SKM-1 (cell line): ENCODE results near the gene MTF2.
"Not testable (repeated sequence)": the region's sequence is repeated elsewhere in the genome, so short reads cannot be mapped to it uniquely, and the experiment has no call there.

Experiments
- DNase-seq: peaks from one replicate; lab custom pipeline; 2025; ENCODE audit not compliant: unreplicated experiment; lab: John Stamatoyannopoulos, UW

MTF2 gene

DNA sequence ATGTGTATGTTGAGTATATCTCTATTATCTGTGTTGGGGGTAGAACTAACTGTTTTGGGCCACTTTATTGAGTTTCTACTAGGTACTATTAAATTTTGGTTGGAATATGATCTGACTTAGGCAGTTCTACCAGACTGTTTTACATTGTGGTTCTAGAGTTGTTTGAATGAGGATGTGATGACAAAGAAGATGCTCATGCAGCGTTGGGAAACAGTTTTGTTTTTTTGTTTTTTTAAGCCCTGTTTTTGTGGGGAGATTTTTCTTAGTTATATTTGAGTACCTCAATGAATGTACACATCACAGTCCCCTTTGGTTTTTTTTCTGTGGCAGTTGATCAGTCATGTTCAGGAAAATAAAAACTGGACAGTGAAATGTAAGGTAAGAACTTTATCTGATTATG, 61.0 kb downstream of the MTF2 start:
- DNase-seq, result no peak

DNA sequence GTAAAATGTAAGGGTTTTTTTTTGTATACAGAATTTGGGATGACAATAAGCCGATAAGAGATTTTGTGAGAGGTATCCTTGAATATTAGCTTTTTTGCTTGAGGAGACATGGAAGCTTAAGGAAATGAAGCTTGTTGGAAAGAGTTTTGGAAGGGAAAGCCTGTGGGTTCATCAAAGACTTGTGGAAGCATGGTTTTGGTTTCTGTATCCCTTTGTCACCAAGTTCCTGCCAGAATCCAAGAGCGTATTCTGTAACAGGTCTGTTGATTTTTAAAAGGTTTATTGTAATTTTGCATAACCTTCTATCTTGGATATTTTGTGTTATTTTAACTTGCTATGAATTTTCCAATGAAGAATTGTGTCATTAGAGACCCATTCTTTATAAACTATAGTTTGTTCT, 63.1 kb downstream of the MTF2 start:
- no peak for DNase-seq

DNA sequence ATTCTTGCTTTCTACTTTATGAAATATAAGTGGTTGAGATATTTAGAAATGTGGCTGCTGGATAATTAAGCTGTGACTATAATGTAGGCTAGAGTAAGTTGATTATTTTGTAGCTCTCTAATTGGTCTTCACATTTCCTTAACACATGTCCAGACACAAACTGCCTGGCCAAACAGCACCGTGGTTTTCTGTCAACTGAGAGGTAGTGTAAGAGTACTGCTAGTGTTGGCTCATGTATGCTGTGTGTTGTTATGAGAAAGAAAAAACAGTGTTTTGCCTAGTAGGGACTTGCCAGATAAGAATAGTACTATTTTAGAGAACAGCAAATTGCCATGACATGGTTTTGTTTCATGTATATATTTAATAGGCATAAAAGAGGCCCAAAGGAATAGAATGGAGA, 64.1 kb downstream of the MTF2 start:
- no peak for DNase-seq

DNA sequence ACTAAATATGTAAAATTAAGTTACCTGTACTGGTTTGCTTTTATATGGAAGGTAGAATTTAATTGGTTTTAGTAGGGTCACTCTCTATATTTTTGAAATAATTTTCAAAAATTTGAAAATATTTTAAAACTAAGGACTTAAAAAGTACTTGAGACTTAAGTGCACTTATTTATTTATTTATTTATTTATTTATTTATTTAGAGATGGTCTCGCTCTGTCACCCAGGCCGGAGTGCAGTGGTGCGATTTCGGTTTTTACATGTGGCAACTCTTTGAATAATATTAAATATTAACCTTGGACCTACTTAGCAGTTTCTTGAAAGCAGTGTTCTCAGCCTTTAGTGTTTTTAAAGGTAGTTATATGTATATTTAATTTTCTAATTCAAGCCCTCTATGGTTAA, 64.7 kb downstream of the MTF2 start:
- no peak for DNase-seq

DNA sequence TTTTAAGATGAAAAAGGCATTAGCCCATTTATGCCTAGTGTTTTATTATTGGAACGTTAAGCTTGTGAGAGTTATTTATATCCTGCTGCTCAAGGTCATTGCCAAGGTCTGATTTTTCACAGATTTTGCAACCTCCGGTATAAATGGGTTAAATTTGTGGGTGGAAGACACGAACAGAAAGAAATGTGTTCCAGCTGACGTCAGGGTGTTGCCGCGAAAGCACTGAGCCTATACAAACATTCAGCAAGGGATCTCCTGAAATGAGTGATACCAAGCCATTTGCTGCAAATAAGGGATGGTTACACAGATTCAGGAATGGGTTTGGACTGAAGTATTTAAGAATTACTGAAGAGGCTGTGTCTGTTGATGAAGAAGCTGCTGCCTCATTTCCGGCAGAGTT, 68.9 kb downstream of the MTF2 start:
- DNase-seq, result no peak

DNA sequence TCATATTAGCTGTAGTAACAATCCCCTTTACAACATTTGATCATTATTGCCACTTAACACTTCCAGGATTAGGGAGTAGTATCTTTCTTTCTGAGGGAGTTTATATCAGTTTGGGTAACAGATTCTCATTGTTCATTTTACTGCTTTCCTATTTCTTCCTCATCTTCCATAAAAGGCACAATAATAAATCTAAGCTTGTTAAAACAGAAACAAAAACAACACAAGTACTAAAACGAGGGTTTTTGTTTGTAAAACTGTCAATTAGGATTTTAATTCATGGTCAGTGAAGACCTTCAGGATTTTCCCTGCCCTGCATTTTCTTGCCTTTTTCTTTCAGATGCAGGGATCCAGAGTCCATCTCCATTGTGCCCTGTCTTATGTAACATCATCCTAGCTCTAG, 71.6 kb downstream of the MTF2 start:
- DNase-seq, result no peak

DNA sequence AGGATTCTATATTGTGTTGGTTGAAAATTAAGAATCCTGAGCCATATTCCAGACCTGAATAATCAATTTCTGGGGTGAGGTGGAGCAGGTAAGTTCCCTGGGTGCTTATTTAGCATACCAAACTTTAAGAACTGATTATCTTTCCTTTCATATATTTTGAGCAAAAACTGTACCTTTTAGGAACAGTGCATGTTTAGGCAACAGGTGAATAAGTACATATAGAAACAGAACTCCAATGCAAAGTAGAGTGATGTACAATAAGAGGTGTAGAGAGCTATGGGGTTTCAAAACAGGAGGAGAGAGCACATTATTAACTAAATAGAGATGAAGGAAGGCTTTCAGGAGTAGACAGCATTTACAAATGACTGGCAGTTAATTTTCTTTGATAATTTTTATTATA, 72.4 kb downstream of the MTF2 start:
- DNase-seq, result no peak

DNA sequence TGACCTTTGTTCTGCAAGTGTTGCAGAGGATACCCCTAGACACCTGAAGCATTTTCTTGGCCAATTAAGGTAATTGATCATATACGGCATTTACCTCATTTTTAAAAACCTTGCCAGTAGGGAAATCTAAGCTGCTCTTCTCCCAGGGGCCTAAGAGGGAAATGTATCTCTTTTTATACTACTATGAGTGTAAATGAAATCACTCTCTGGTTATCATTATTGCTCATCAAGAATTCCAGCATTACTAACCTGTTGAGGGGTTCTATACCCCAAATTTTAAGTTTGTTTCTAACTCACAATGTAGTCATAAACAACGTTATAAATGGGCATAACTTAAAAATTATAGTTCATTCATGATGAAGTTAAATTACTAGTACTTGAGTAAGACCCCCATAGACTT, 73.8 kb downstream of the MTF2 start:
- DNase-seq, result no peak

DNA sequence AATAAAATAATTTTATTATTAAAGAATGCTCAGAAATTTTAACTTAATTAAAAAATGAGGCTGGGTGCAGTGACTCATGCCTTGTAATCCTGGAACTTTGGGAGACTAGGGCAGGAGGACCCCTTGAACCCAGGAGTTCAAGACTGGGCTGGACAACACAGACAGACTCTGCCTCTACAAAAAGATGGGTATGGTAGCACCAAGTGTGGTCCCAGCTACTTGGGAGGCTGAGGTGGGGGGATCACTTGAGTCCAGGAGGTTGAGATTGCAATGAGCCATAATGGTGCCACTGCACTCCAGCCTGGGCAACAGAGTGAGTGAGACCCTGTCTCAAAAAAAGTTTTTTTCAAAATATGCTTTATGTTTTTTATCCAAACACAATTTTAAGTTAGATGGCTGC, 75.8 kb downstream of the MTF2 start:
- no peak for DNase-seq

DNA sequence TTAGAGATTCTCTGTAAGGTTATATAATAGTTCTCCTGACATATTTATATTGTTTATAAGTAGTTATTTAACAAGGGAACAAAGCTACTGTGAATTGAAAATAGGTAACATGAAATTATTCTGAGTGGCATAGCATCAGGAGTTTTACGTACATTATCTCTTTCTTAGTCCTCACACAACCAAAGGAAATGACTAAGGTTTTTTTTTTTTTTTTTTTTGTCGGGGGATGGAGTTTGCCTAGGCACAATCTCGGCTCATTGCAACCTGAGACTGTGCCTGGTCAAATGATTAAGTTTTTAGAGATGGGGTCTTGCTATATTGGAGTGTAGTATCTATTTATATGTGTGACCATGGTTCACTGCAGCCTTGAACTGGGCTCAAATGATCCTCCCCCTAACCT, 76.3 kb downstream of the MTF2 start:
- DNase-seq, result no peak

DNA sequence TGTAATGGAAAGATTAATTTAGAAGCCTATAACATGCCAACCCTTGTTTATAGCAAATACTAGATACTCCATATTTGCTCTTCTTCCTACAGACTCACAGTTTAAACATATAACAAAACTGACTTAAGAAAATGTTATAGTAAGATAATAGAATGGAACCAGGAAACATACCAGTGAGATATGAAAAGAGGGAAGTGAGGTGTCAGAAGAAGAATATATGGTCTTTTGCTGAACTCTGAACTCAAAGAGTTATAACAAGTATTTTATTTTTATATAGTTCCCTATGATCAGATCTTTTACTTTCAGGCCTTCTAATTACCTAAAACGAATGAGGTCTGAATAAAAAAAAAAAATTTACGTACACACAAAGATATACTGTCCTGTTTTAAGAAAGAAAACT, 80.3 kb downstream of the MTF2 start:
- no peak for DNase-seq

DNA sequence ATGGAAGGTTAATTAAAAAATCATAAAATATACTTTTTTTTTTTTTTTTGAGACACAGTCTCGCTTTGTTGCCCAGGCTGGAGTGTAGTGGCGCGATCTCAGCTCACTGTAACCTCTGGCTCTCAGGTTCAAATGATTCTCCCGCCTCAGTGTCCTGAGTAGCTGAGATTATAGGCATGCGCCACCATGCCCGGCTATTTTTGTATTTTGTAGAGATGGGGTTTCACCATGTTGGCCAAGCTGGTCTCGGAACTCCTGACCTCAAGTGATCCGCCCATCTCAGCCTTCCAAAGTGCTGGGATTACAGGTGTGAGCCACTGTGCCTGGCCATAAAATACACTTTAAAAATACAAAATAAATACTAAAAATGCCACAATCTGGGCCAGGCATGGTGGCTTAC, 84.2 kb downstream of the MTF2 start:
- not testable (repeated sequence) for DNase-seq

DNA sequence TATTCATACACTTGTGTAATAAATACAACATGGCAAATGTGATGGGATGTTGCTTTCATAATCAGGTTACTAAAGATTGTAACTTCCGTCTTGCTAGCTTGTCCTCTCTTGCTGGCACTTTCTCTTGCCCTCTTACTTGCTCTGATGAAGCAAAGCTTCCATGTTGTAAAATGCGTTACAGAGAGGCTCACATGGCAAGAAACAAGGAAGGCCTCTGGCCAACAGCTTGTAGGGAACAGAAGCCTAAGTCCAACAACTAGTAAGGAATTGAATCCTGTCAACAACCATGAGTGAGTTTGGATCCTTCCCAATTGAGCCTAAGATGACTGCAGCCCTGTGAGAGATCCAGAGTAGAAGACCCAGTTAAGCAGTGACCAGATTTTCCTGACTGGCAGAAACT, 85.7 kb downstream of the MTF2 start:
- no peak for DNase-seq

DNA sequence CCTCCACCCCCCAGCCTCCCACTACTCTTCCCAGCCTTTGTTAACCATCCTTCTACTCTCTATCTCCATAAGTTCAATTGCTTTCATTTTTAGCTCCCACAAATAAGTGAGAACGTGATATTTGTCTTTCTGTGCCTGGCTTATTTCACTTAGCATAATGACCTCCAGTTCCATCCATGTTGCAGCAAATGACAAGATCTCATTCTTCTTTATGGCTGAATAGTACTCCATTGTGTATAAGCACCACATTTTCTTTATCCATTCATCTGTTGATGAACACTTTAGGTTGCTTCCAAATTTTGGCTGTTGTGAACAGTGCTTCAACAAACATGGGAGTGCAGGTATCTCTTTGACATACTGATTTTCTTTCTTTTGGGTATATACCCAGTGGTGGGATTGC, 86.8 kb downstream of the MTF2 start:
- not testable (repeated sequence) for DNase-seq

DNA sequence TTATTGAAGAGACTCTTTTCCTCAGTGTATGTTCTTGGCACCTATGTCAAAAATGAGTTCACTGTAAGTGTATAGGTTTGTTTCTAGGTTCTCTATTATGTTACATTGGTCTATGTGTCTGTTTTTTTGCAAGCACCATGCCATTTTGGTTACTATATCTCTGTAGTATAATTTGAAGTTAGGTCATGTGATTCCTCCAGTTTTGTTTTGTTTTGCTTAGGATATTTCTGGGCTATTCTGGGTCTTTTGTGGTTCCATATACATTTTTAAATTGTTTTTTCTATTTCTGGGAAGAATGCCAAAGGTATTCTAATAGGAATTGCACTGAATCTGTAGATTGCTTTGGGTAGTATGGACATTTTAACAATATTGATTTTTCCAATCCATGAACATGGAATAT, 87.9 kb downstream of the MTF2 start:
- DNase-seq, result no peak

DNA sequence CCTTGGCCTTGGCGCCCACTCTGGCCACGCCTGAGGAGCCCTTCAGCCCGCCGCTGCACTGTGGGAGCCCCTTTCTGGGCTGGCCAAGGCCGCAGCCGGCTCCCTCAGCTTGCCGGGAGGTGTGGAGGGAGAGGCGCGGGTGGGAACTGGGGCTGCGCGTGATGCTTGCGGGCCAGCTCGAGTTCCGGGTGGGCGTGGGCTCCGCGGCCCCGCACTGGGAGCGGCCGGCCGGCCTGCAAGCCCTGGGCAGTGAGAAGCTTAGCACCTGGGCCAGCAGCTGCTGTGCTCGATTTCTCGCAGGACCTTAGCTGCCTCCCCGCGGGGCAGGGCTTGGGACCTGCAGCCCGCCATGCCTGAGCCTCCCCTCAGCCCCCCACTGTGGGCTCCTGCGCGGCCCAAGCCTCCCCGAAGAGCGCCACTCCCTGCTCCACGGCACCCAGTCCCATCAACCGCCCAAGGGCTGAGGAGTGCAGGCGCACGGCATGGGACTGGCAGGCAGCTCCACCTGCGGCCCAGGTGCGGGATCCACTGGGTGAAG, 91.1 kb downstream of the MTF2 start:
- not testable (repeated sequence) for DNase-seq

DNA sequence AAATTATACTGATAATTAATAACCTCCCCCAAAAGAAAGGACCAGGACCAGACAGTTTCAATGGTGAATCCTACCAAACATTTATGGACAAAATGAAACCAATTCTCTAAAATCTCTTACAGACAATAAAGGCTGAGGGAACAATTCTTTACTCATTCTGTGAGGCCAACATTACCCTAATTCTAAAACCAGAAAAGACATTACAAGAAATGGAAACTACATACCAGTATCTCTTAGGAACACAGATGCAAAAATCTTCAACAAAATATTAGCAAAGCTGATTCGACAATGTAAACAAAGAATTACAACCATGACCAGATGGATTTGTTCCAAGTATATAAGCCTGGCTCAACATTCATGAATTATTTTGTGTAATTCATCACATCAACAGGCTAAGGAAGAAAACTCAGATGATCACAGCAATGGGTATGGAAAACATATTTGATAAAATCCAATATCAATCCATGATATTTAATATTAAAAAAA, 92.5 kb downstream of the MTF2 start:
- no peak for DNase-seq

DNA sequence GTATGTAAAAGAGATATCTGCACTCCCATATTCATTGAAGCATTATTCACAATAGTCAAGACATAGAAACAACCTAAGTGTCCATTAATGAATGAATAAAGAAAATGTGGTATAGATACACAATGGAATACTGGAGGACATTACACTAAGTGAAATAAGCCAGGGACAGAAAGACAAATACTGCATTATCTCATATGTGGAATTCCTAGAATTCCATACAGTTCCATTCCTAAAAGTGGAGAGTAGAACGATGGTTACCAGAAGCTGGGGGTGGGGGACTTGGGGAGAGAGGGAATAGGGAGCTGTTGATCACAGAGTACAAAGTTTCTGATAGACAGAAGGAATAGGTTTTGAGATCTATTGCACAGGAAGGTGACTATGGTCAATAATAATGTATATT, 93.7 kb downstream of the MTF2 start:
- no peak for DNase-seq

DNA sequence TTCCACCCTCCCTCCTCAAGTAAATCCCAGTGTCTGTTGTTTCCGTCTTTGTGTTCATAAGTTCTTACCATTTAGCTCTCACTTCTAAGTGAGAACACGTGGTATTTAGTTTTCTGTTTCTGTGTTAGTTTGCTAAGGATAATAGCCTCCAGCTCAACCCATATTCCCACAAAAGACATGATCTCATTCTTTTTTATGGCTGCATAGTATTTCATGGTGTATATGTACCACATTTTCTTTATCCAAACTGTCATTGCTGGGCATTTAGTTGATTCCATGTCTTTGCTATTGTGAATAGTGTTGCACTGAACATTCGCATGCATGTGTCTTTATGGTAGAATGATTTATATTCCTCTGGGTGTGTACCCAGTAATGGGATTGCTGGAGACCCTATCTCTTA, 95.6 kb downstream of the MTF2 start:
- DNase-seq, result not testable (repeated sequence)

DNA sequence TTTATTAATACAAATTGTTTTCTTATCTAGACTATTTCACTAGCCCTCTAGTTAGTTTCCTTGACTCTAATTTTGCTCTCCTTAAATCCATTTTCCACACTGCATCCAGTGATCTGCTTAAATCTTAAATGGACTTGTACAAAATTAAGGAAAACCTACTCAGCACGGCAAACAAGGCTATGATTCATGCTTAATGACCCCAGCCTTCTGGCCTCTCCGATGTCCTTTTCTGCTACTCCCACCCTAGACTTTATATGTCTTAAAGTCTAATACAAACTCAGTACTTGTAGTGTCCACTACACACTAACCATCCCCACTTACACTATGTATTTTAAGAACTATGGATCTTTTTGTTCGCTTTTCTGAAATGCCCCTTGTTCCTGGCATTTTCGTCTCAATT, 98.9 kb downstream of the MTF2 start:
- DNase-seq, result no peak

DNA sequence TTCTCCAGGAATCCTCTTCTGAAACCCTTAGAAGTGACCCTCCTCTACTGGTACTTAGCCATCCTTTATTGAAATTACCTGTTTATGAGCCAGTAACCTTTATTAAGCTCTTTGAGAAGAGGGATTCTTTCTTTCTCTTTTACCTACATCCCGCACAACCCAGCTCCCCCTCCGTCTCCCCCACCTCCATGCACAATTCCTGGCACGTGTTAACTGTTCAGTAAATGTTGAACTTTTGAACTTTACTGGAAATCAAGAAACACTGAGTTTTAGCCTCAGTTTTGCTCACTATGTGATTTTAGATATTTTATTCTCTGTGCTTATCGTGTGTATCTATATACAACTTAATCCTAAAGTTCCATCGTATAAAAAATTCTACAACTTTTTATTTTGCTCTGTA, 99.3 kb downstream of the MTF2 start:
- DNase-seq, result no peak

DNA sequence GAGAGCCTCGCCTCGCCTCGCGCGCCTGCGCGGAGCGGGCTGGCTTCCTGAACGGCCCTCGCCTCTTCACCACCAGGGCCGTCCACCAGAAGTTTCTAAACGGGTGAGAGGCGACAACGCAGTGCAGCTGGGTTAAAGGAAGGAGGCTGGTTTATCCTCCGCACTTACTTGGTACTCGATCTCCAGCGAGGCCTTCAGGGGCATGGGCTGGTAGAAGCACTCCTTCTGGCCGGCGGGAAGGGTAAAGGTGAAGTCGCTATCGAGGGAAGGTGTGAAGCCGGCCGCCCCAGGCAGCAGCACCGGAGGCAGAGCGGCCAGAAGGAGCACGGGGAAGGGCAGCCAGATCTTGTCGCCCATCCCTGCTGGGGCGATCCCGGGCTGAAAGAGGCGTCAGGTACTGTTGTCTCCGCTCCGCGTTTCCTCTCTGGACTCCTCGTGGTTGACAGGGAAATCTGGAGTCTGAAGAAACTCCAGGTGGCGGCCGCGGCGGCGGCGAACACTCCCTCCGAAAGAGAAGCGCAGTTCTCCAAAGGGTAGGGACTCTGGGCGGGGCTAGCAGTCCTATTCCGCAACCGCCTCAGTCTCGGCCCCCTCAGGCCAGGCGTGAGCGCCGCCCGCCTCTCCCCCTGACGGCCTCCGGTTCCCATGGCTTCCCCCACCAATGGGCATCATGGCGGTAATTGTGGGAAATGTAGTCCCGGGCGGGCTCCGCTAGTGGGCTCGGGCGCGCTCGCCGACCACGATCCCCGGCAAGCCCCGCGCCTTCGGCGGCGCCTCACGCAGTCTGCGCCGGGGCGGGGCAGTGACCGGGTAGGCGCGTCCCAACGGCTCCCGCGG, 101.0 kb downstream of the MTF2 start, which contains the start of gene TMED5:
Gene TMED5 (minus strand): TSS at position 528 of the 837 bp plus-strand sequence. CDS start 171 bp downstream, at position 357.
- DNase-seq, result peak; percentile 92
